B cell (primary cell): Measurements from ENCODE around the gene FAM78B. TPM values are rescaled to one million over a fixed set of nuclear protein-coding genes. Genes with fewer than 3 reads are reported as not detected.

Experiments
- ATAC-seq: fragments of 200-7000 bp; cut with Tn5 transposase; one replicate; pipeline ENCODE4 v1.10.0; 2021; ENCODE audit warnings: low read depth, mild to moderate bottlenecking, moderate number of reproducible peaks, moderate library complexity
- CTCF ChIA-PET: fragments of 350-600 bp; sonication (Branson Sonifier 250); formaldehyde crosslinking; loops from one replicate; lab custom pipeline; 2021; ENCODE audit warnings: antibody characterized with exemption, inconsistent platforms; lab: Charles Lee
- POLR2A ChIA-PET: fragments of 350-600 bp; sonication (Branson Sonifier 250); formaldehyde crosslinking; loops from one replicate; lab custom pipeline; 2021; ENCODE audit warnings: antibody characterized with exemption; lab: Charles Lee
- DNase-seq: peaks from one replicate; pipeline ENCODE4 v3.0.0; 2013
- H2AFZ ChIP-seq: 2 replicates; pipeline ENCODE4 v1.6.1; 2012; ENCODE audit warnings: mild to moderate bottlenecking, low read depth, low read length; ENCODE audit not compliant: insufficient read depth, poor library complexity, severe bottlenecking
- H3K27ac ChIP-seq, 2 donors: 1 replicate in 1 of 2; 2 replicates in 1 of 2; pipeline ENCODE4 v1.5.1; 2012 to 2013; ENCODE audit warnings: low read length in 2 of 2, mild to moderate bottlenecking in 2 of 2, moderate library complexity in 1 of 2
- H3K27me3 ChIP-seq, 4 experiments: fragments of 200-600 bp in 1 of 4; sonication (generic) in 1 of 4; replicated peaks in 1 of 4; 1 replicate in 2 of 4; 2 replicates in 2 of 4; pipeline versions ENCODE4 v1.6.1 to v1.7.0; 2013 to 2016; ENCODE audit warnings: low read length in 3 of 4, mild to moderate bottlenecking in 2 of 4, mixed read lengths in 1 of 4, moderate library complexity in 1 of 4; ENCODE audit not compliant: insufficient read depth in 4 of 4, control insufficient read depth in 3 of 4; ENCODE audit errors: control extremely low read depth in 1 of 4
- H3K36me3 ChIP-seq, 2 experiments: replicated peaks in 1 of 2; 1 replicate in 1 of 2; 2 replicates in 1 of 2; pipeline versions ENCODE4 v1.6.1 to v1.7.1; 2013; ENCODE audit warnings: low read length in 1 of 2; ENCODE audit not compliant: insufficient read depth in 2 of 2, control insufficient read depth in 1 of 2; ENCODE audit errors: control extremely low read depth in 1 of 2, extremely low read depth in 1 of 2
- H3K4me1 ChIP-seq, 2 donors: fragments of 200-600 bp in 1 of 2; sonication (generic) in 1 of 2; 1 replicate in 1 of 2; 2 replicates in 1 of 2; pipeline versions ENCODE4 v1.5.1 to v1.6.1; 2013 to 2017; ENCODE audit warnings: low read length in 2 of 2; ENCODE audit not compliant: control insufficient read depth in 2 of 2, insufficient read depth in 2 of 2
- H3K4me2 ChIP-seq: replicated peaks from 2 replicates; pipeline ENCODE3; 2012; ENCODE audit warnings: mild to moderate bottlenecking, low read depth, low read length; ENCODE audit not compliant: poor library complexity, severe bottlenecking
- H3K4me3 ChIP-seq, 5 experiments: fragments of 200-600 bp in 1 of 5; sonication (generic) in 1 of 5; 1 replicate in 3 of 5; 2 replicates in 2 of 5; pipeline versions ENCODE4 v1.5.1 to v1.7.0; 2011 to 2016; ENCODE audit warnings: low read length in 4 of 5, mild to moderate bottlenecking in 4 of 5, low read depth in 2 of 5, control low read depth in 1 of 5, moderate library complexity in 1 of 5; ENCODE audit not compliant: insufficient read depth in 1 of 5; ENCODE audit errors: control extremely low read depth in 1 of 5, extremely low read depth in 1 of 5
- H3K79me2 ChIP-seq: fragments of 200-600 bp; sonication (generic); one replicate; pipeline ENCODE4 v1.6.0; 2016; ENCODE audit warnings: low read length; ENCODE audit not compliant: control insufficient read depth, insufficient read depth
- H3K9ac ChIP-seq: fragments of 200-600 bp; sonication (generic); 2 replicates; pipeline ENCODE4 v1.6.1; 2017; ENCODE audit warnings: mild to moderate bottlenecking, low read length, moderate library complexity
- H3K9me3 ChIP-seq, 3 donors: one replicate each; pipeline versions ENCODE4 v1.6.1 to v1.7.1; 2013; ENCODE audit warnings: low read length in 2 of 3; ENCODE audit not compliant: control insufficient read depth in 2 of 3, insufficient read depth in 1 of 3; ENCODE audit errors: control extremely low read depth in 1 of 3
- H4K20me1 ChIP-seq: 2 replicates; pipeline ENCODE4 v1.6.0; 2012; ENCODE audit warnings: mild to moderate bottlenecking, low read length; ENCODE audit not compliant: insufficient read depth, control insufficient read depth, poor library complexity, severe bottlenecking
- H3K27ac Mint-ChIP-seq: one replicate; pipeline ENCODE4 v1.8.0; 2021; ENCODE audit warnings: mixed read lengths
- H3K27me3 Mint-ChIP-seq: one replicate; pipeline ENCODE4 v1.8.0; 2021; ENCODE audit warnings: mixed read lengths
- H3K4me1 Mint-ChIP-seq: one replicate; pipeline ENCODE4 v1.8.0; 2021; ENCODE audit warnings: mixed read lengths
- H3K4me3 Mint-ChIP-seq: one replicate; pipeline ENCODE4 v1.8.0; 2021; ENCODE audit warnings: mixed read lengths
- H3K9me3 Mint-ChIP-seq: one replicate; pipeline ENCODE4 v1.8.0; 2022; ENCODE audit warnings: mixed read lengths; ENCODE audit not compliant: insufficient read depth
- CTCF ChIP-seq: fragments of 200-600 bp; IDR thresholded peaks from one replicate; pipeline ENCODE4 v1.8.0; 2022; ENCODE audit warnings: antibody characterized with exemption, mild to moderate bottlenecking
- EZH2 ChIP-seq: IDR thresholded peaks from 2 replicates; pipeline ENCODE4 v1.6.1; 2012; ENCODE audit warnings: borderline replicate concordance, low read depth, mild to moderate bottlenecking, moderate library complexity, low read length; ENCODE audit not compliant: insufficient read depth, poor library complexity, severe bottlenecking
- WGBS: methylation state at CpG from one replicate; pipeline ENCODE4 v1.1.5; 2013; ENCODE audit warnings: missing lambda C conversion rate; ENCODE audit not compliant: insufficient coverage; 5-methylcytosine and 5-hydroxymethylcytosine counted together
- intact Hi-C: fragments of 100-400 bp; cut with micrococcal nuclease; formaldehyde crosslinking; loops from one replicate; pipeline ENCODE4 v1.10.0; 2022
- polyA plus RNA-seq: library from polyadenylated mRNA; depleted of rRNA; stranded (reverse); fragments of >200 nt; gene quantifications from 2 replicates; pipeline ENCODE4 v1.2.3, GENCODE V29; 2012
- total RNA-seq, 2 donors: library from RNA; stranded (reverse); fragments of 120-200 nt in 1 of 2; gene quantifications; 1 replicate in 1 of 2; 2 replicates in 1 of 2; pipeline versions ENCODE4 v1.2.3 to v1.2.4, GENCODE V29; 2013 to 2022

Gene FAM78B
- total and polyA plus RNA-seq, 2 donors (not counting 1 experiment from before 2014, with no cell fraction given) = 0.22 to 0.81 TPM

- no peak overlapping the region for H3K4me3 Mint-ChIP-seq
- no peaks in the 10 kb centered on the region for H3K4me1 ChIP-seq
- no peaks in the 10 kb centered on the region for H3K9me3 Mint-ChIP-seq
- H3K27me3 Mint-ChIP-seq = peaks cover 19% of the 10 kb centered on the region
- no peak overlapping the region for H3K27ac ChIP-seq
- no peaks in the 10 kb centered on the region for H3K79me2 ChIP-seq
- WGBS = 78% methylated on average over 9 of the region's 11 CpGs
- DNase-seq (no peak), ATAC-seq (no peak)
- no peaks in the 10 kb centered on the region for H3K36me3 ChIP-seq
- H3K4me3 ChIP-seq = no peak overlapping the region
- no peaks in the 10 kb centered on the region for H3K27me3 ChIP-seq
- H2AFZ ChIP-seq = no peak overlapping the region
- no peak overlapping the region for H3K4me2 ChIP-seq
- CTCF ChIA-PET = no interaction called here
- no peak for TF ChIP-seq EZH2
- TF ChIP-seq CTCF = no peak
- H3K27ac Mint-ChIP-seq = no peak overlapping the region
- intact Hi-C loops = no loop called here
- no peak overlapping the region for H3K9ac ChIP-seq
- H4K20me1 ChIP-seq = no peaks in the 10 kb centered on the region
- POLR2A ChIA-PET = no interaction called here
- no peaks in the 10 kb centered on the region for H3K9me3 ChIP-seq
- no peaks in the 10 kb centered on the region for H3K4me1 Mint-ChIP-seq
Measured at GRCh38 chr1:166119471-166119965, 47.3 kb downstream of the FAM78B start.

DNA sequence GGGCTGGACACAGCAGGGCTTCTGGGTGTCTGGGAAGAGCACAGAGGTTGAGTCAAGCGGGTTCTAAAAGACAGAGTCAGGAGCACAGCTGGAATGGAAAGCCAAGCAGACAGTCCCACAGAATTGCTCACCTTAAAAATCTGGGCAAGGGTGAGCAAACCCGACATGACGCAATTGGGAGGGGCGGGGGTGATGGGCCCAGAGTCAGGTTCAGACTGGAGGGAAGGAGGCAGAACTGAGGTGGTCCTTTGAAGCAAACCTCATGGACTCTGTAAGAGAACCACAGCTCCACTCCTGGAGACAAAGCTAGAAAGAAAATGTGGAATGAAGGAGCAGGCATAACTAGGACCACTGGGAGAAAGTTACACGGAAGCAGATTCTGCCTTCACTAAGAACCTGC lies 49.0 kb downstream of the FAM78B start:
- POLR2A ChIA-PET = no interaction called here

More for the DNA sequence above, 49.0 kb downstream of the FAM78B start:
- CTCF ChIA-PET = no interaction called here
- 92% methylated on average over 3 of the region's 5 CpGs for WGBS
- TF ChIP-seq CTCF = no peak
- no peak for TF ChIP-seq EZH2
- Histone ChIP-seq H3K27me3 (no peaks in the 10 kb centered on the region), H3K27ac (no peak overlapping the region), H4K20me1 (no peaks in the 10 kb centered on the region), H3K4me1 (no peaks in the 10 kb centered on the region), H3K9me3 (no peaks in the 10 kb centered on the region), H3K9ac (no peak overlapping the region), H3K79me2 (no peaks in the 10 kb centered on the region), H3K4me2 (no peak overlapping the region), H3K4me3 (no peak overlapping the region), H3K36me3 (no peaks in the 10 kb centered on the region), H2AFZ (no peak overlapping the region)
- Mint-ChIP-seq H3K4me3 (no peak overlapping the region), H3K27me3 (peaks cover 19% of the 10 kb centered on the region), H3K9me3 (no peaks in the 10 kb centered on the region), H3K4me1 (no peaks in the 10 kb centered on the region), H3K27ac (no peak overlapping the region)
- no peak for DNase-seq
- intact Hi-C loops = no loop called here
- no peak for ATAC-seq
